Right cardiac atrium (tissue), 5 donors: ENCODE measurements around the gene CCDC158. TPM values are rescaled to one million over a fixed set of nuclear protein-coding genes. Genes with fewer than 3 reads are reported as not detected.
"Not testable (repeated sequence)": the region's sequence is repeated elsewhere in the genome, so short reads cannot be mapped to it uniquely, and the experiment has no call there.

Source experiments
- ATAC-seq, 2 donors: fragments of 200-7000 bp; cut with Tn5 transposase; one replicate each; pipeline versions ENCODE4 v1.8.0 to v1.9.1; 2020; ENCODE audit warnings: moderate library complexity in 2 of 2, mild to moderate bottlenecking in 1 of 2
- DNase-seq, 3 donors: peaks; one replicate each; pipeline ENCODE4 v3.0.0-alpha.2; 2020
- H3K27ac ChIP-seq: one replicate; pipeline ENCODE4 v1.5.1; 2013; ENCODE audit warnings: mild to moderate bottlenecking, low read length, control low read depth, moderate library complexity
- H3K27me3 ChIP-seq: one replicate; pipeline ENCODE4 v1.6.1; 2013; ENCODE audit not compliant: control insufficient read depth, insufficient read depth
- H3K4me1 ChIP-seq: one replicate; pipeline ENCODE4 v1.6.1; 2013; ENCODE audit warnings: low read length; ENCODE audit not compliant: control insufficient read depth, insufficient read depth
- H3K4me3 ChIP-seq: one replicate; pipeline ENCODE4 v1.5.1; 2013; ENCODE audit warnings: low read length, control low read depth
- H3K9me3 ChIP-seq: one replicate; pipeline ENCODE4 v1.6.1; 2013; ENCODE audit warnings: low read length; ENCODE audit not compliant: control insufficient read depth
- WGBS: extraction: QIAGEN DNeasy Blood & Tissue Kit; methylation state at CpG from one replicate; pipeline ENCODE4 v1.1.7; 2013; 5-methylcytosine and 5-hydroxymethylcytosine counted together
- intact Hi-C, 4 donors: fragments of 100-400 bp; cut with DNase I; formaldehyde crosslinking; loops; one replicate each; pipeline versions ENCODE4 v1.11.0 to v1.14.0; 2022 to 2023
- polyA plus RNA-seq: library from polyadenylated mRNA; stranded (reverse); fragments of 200-250 nt; gene quantifications from one replicate; pipeline ENCODE4 v1.2.3, GENCODE V29; 2013
- total RNA-seq, 4 donors: library from RNA; stranded (reverse); fragmentation: NEBNext Ultra II Directional; extraction: Animal tissue kit (Norgen Biotek cat#: 25700); gene quantifications; one replicate each; pipeline ENCODE4 v1.2.1, GENCODE V29; 2021
- donor health status: healthy with polysubstance abuse.
- donor health status: DM: no; HTN: yes; CAD: no.
- donor health status: DM: no; HTN: no; CAD: no.
- donor health status: DM: no; HTN: yes; CAD: no; lungs with severe emphysema.
- donor health status: DM: yes; HTN: yes; CAD: no.

CCDC158 gene
- total and polyA plus RNA-seq, 5 donors: 0.07 to 2.0 (median 1.2) TPM

DNA sequence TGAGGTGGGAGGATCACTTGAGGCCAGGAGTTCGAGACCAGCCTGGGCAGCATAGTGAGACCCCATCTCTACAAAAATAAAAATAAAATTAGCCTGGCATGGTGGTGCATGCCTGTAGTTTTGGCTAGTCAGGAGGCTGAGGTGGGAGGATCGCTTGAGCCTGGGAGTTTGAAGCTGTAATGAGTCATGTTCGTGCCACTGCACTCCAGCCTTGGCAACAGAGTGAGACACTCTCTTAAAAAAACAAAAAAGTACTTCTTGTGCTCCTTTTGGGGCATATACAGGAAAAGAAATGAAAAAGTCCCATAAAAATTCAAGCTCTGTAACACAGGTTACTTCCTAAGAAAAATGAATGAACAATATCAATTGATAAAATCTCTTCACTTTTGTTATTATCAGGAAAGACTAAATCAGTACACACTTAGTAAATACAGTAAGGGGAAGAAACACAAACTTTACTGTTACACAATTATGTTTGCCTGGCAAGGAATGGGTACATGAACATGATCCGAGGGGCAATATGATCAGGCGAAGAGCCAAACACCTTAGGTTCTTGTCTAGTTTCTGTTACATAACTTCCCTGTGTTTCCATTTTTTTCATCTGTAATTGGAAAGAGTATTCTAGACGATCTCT lies 46.9 kb downstream of the CCDC158 start:
- intact Hi-C loops: no loop called here
- H3K27ac ChIP-seq: no peak overlapping the region
- peaks cover 2% of the 10 kb centered on the region for H3K4me1 ChIP-seq
- H3K9me3 ChIP-seq: no peaks in the 10 kb centered on the region
- H3K4me3 ChIP-seq: no peak overlapping the region
- WGBS: 66% methylated on average over 6 of the region's 6 CpGs
- DNase-seq (no peak), ATAC-seq (no peak)
- no peaks in the 10 kb centered on the region for H3K27me3 ChIP-seq

DNA sequence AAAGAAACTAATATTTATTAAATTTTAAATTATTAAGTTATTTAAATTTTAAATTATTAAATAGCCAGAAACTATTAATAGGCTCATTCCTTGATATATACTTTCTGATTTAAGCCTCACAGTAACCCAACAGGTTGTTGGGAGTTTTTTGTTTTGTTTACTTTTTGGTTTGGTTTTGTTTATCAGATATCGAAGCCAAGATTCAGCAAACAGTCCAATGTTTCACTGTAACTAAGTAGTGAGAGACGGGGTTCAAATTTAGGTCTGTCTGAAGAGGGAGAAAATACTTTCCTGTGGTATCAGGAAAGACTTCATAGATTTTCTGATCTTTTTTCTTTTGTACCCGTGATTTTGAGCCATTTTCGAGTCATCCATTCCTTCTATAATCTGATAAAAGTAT lies 54.2 kb downstream of the CCDC158 start:
- no peak for DNase-seq
- 83% methylated on average over 4 of the region's 4 CpGs for WGBS
- intact Hi-C loops: no loop called here
- Histone ChIP-seq H3K4me1 (no peaks in the 10 kb centered on the region), H3K27ac (no peak overlapping the region), H3K4me3 (no peak overlapping the region), H3K9me3 (no peaks in the 10 kb centered on the region), H3K27me3 (no peaks in the 10 kb centered on the region)
- no peak for ATAC-seq

- intact Hi-C loops: no loop called here
- WGBS: 81% methylated on average over 3 of the region's 3 CpGs
- ATAC-seq (no peak), DNase-seq (no peak)
- Histone ChIP-seq H3K4me3 (no peak overlapping the region), H3K27ac (no peak overlapping the region), H3K9me3 (no peaks in the 10 kb centered on the region), H3K4me1 (no peaks in the 10 kb centered on the region), H3K27me3 (no peaks in the 10 kb centered on the region)
Measured at GRCh38 chr4:76365636-76366035, 55.3 kb downstream of the CCDC158 start.

GRCh38 chr4:76364763-76365162 lies 56.2 kb downstream of the CCDC158 start:
- Histone ChIP-seq H3K4me3 (no peak overlapping the region), H3K27me3 (no peaks in the 10 kb centered on the region), H3K9me3 (no peaks in the 10 kb centered on the region), H3K4me1 (no peaks in the 10 kb centered on the region), H3K27ac (no peak overlapping the region)
- ATAC-seq: no peak
- intact Hi-C loops: no loop called here
- WGBS: 76% methylated on average over 3 of the region's 3 CpGs
- no peak for DNase-seq

GRCh38 chr4:76363556-76364290 lies 57.2 kb downstream of the CCDC158 start:
- Histone ChIP-seq H3K4me1 (no peaks in the 10 kb centered on the region), H3K27me3 (no peaks in the 10 kb centered on the region), H3K4me3 (no peak overlapping the region), H3K9me3 (no peaks in the 10 kb centered on the region), H3K27ac (no peak overlapping the region)
- WGBS: 90% methylated on average over 6 of the region's 6 CpGs
- intact Hi-C loops: no loop called here
- no peak for DNase-seq
- ATAC-seq: no peak

DNA sequence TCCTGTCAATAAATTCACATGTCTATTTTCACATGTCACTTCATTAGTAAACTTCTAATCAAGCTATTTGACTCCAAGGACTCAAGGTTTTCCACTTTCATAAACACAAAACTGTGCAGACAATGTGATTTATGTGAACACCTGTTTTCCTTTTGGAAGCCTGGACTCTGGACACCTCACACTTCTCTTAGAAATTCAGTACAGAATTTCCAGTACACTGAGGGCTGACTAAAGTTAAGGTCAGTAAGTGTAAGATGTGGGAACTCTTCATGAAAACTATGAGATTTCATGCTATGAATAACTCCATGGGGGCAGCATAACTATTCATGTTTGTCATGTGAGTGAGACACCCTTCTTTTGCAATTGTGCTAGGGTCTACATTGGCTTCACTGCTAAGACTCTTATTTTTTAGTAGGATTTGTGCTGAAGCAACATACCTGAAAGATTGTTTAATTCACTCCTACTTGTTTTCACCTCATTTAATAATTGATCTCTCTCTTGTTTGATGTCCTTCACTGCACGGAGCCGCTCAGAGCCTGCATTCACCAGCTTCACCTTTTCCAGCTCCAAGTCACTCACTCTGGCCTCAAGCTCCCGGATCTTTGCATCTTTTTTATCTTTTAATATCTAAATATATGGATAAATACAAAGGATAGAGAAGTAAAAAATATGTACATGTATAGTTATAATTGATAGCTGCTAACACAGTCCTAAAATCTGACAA lies 59.1 kb downstream of the CCDC158 start:
- Histone ChIP-seq H3K27me3 (no peaks in the 10 kb centered on the region), H3K4me1 (no peaks in the 10 kb centered on the region), H3K9me3 (no peaks in the 10 kb centered on the region), H3K4me3 (no peak overlapping the region), H3K27ac (no peak overlapping the region)
- DNase-seq: no peak
- ATAC-seq: no peak
- intact Hi-C loops: no loop called here
- WGBS: 87% methylated on average over 3 of the region's 3 CpGs

- H3K4me3 ChIP-seq, H3K27me3 ChIP-seq, intact Hi-C loops, DNase-seq, H3K27ac ChIP-seq, H3K4me1 ChIP-seq, ATAC-seq, H3K9me3 ChIP-seq: not testable (repeated sequence)
Measured at GRCh38 chr4:76359881-76360466, 61.0 kb downstream of the CCDC158 start.

- ATAC-seq: no peak
- WGBS: 75% methylated on average over 2 of the region's 2 CpGs
- H3K4me1 ChIP-seq: no peaks in the 10 kb centered on the region
Measured at GRCh38 chr4:76357981-76358380, 63.0 kb downstream of the CCDC158 start.

GRCh38 chr4:76354517-76355473 lies 66.1 kb downstream of the CCDC158 start:
- DNase-seq (no peak), ATAC-seq (no peak)
- Histone ChIP-seq H3K27me3 (no peaks in the 10 kb centered on the region), H3K9me3 (no peaks in the 10 kb centered on the region), H3K4me3 (no peak overlapping the region), H3K27ac (no peak overlapping the region), H3K4me1 (no peaks in the 10 kb centered on the region)
- 64% methylated on average over 9 of the region's 9 CpGs for WGBS
- intact Hi-C loops: no loop called here

More at GRCh38 chr4:76357981-76358380, 63.0 kb downstream of the CCDC158 start:
- Histone ChIP-seq H3K27me3 (no peaks in the 10 kb centered on the region), H3K9me3 (no peaks in the 10 kb centered on the region), H3K27ac (no peak overlapping the region), H3K4me3 (no peak overlapping the region)
- no peak for DNase-seq
- intact Hi-C loops: no loop called here

- Histone ChIP-seq H3K27ac (no peak overlapping the region), H3K4me1 (no peaks in the 10 kb centered on the region), H3K9me3 (no peaks in the 10 kb centered on the region), H3K4me3 (no peak overlapping the region), H3K27me3 (no peaks in the 10 kb centered on the region)
- intact Hi-C loops: no loop called here
- 83% methylated on average over 2 of the region's 2 CpGs for WGBS
- ATAC-seq: no peak
- DNase-seq: no peak
Measured at GRCh38 chr4:76342803-76343202, 78.1 kb downstream of the CCDC158 start.
